GM18873 (cell line): Measurements from ENCODE around the gene MYO1D.

Experiments
- ATAC-seq: cut with Tn5 transposase; IDR thresholded peaks from one replicate; pipeline ENCODE4 v1.9.1; 2021; ENCODE audit warnings: mild to moderate bottlenecking, moderate library complexity, moderate number of reproducible peaks; ENCODE audit not compliant: unreplicated experiment, low FRiP score

MYO1D gene

GRCh38 chr17:32497431-32498205 is 379.3 kb downstream of the MYO1D start:
- no peak for ATAC-seq

- no peak for ATAC-seq
Observed at GRCh38 chr17:32496395-32497073, 380.4 kb downstream of the MYO1D start.

DNA sequence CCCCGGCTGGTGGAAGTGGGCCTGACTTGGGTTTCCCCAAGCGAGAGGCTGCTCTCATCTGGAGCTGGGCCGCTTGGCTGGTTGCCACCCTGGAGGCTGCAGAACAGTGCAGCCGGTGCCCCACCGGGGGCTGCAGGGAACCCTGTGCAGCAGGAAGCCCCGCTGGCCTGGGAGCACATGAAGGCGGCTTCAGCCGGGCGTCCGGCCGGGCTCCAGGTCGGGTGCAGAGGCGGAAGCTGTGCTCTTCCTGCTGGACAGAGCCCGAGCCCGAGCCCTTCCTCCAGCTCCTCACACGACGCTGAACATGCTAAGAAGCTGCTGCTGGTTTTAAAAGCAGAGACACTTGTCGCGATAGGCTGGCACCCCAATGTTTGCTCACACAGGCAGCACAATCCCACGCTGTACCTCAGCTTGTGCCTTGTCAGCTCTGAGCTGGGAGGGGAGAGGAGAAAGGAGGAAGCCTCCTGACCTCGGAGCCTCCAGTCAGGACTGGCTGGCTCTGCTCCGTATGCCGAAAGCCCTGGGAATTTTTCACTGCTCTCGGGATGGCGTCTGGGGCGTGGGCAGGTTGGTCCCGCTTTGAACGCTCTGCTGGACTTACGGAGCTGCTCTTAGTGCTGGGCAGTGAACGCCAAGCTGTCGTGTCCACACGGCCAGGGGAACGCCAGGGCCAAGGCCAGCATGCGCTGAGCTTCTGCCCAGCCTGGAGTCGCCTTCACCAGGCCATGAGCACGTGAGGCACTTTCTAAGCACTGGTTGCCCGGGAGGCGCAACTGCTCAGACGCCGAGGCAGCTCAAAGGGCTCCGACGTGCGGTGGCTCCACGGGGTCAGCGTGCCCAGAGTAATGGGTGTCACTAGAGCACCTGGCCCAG is 381.3 kb downstream of the MYO1D start:
- ATAC-seq, result no peak

GRCh38 chr17:32494621-32495358 is 382.1 kb downstream of the MYO1D start:
- no peak for ATAC-seq

DNA sequence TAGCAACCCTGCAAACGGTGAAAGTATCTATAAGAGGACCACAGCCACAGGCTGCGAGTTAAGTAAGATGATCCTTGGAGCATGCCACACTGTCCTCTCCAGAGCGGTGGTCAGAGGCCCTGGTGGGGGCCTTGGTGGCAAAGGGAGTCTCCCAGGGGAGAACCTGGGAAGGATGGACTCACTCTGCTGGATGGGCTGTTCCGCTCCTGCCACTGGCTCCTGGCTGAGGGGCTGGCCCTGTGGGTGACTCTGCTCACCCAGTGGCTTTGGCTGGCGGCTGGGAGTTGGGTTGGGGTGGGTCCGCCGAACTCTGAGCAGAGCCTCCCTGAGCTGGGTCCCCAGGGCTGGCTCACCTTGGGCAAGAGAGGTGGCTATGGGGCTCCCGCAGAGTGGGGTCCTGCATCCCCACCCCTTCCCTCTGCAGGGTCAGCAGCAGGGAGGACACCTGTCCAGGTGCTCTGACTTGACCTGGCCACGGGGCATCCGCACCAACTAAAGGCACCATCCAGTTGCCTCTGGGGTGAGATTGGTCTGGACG is 382.9 kb downstream of the MYO1D start:
- ATAC-seq, result no peak

GRCh38 chr17:32493571-32493970 is 383.4 kb downstream of the MYO1D start:
- ATAC-seq, result no peak

- no peak for ATAC-seq
Observed at GRCh38 chr17:32492648-32493289, 384.2 kb downstream of the MYO1D start.

- ATAC-seq, result no peak
Observed at GRCh38 chr17:32492264-32492589, 384.7 kb downstream of the MYO1D start.

GRCh38 chr17:32491371-32492263 is 385.3 kb downstream of the MYO1D start:
- no peak for ATAC-seq

DNA sequence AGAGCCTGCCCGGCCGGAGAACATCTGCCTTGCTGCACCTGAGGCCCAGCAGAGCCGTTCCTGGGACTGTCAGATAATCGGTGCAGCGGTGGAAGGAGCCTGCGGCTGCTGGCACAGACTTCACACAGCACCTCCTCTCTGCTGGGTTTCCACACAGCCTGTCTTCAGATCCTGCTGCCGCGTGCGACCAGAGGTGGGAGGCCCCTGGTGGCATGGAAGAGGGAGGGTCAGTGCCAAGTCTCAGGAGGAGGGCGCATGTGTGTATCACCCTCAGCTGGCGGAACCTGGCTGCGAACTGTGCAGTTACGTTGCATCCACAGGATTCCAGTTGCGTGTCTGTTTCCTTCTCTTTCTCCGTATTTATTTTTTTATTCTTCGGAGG is 386.8 kb downstream of the MYO1D start:
- no peak for ATAC-seq

DNA sequence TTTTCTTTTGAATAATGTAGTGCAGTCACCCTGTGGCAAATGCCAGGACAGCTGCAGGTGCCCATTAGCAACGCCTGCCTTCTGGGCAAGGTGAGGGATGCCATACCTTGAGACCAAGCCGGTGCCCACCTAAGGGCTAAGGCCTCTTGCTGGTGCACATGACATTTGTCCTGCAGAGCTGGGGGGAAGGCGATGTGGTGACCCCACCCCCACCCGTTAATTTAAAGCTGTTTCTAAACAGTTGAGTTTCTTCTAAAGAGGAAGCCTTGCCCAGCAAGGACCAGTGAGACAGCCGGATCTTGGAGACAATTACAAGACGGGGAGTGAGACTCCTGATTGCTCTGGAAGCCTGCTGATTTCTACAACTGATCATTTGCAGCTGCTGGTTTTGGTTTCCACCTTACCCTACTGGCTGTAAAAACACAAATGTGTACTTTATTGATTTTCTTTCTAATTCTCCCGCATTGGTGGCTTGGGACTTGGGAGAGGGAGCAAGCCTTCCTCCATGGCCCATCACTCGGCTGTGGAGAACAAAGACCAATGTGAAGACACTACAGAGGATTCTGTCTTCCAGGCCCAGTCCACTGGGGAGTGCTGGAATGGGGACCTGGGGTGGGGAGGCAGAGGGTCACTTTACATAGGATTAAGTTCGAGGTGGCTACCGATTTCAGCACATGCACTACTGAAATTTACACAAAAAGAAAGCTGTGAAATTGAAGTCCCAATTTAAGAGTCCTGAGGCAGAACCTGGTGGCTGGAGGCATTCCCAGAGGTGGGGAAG is 387.4 kb downstream of the MYO1D start:
- no peak for ATAC-seq

- ATAC-seq, result no peak
Observed at GRCh38 chr17:32488604-32489180, 388.2 kb downstream of the MYO1D start.

DNA sequence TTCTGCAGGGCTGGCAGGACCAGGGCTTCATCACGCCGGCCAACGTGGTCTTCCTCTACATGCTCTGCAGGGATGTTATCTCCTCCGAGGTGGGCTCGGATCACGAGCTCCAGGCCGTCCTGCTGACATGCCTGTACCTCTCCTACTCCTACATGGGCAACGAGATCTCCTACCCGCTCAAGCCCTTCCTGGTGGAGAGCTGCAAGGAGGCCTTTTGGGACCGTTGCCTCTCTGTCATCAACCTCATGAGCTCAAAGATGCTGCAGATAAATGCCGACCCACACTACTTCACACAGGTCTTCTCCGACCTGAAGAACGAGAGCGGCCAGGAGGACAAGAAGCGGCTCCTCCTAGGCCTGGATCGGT is 388.8 kb downstream of the MYO1D start:
- no peak for ATAC-seq

GRCh38 chr17:32487473-32488176 is 389.3 kb downstream of the MYO1D start:
- no peak for ATAC-seq

DNA sequence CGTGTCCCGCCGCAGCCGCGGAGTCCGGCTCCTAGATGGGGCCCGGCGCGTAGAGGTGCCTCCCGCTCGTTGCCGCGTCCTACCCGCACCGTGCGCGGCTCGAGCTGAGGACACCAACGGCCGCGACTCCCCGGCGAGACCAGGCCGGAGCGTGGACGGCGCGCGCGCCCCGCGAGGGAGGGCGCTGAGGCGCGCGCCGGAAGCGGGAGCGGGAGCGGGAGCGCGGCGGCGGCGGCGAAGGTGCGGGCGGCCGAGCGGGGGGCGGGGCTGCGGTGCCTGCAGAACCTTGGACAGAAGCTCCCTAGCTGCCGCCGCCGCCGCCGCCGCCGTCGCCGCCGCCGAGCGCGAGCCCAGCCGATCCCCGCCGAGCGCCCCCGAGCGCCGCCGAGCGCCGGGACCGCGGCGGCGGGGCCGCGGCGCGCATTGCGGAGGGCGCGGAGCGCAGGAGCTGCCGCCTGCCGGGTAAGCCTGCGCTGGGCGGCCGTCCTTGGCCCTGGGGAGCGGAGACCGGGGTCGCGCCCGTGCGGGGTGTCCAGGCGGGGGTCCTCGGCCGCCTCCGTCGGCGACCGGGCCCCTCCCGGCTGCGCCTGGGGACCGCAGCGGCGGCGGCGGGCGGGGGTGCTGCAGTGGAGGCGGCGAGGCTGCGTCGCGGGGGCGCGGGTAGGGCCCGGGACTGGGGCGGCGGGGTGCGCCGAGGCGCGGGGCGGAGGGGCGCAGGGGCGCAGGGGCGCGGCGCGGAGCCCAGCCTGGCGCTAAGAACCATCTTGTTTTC is 390.0 kb downstream of the MYO1D start, which contains the start of gene CDK5R1:
TSS of gene CDK5R1 (plus strand) at position 293 of the 772 bp plus-strand sequence. CDS start 628 bp downstream, outside the sequence.
- ATAC-seq, result no peak

DNA sequence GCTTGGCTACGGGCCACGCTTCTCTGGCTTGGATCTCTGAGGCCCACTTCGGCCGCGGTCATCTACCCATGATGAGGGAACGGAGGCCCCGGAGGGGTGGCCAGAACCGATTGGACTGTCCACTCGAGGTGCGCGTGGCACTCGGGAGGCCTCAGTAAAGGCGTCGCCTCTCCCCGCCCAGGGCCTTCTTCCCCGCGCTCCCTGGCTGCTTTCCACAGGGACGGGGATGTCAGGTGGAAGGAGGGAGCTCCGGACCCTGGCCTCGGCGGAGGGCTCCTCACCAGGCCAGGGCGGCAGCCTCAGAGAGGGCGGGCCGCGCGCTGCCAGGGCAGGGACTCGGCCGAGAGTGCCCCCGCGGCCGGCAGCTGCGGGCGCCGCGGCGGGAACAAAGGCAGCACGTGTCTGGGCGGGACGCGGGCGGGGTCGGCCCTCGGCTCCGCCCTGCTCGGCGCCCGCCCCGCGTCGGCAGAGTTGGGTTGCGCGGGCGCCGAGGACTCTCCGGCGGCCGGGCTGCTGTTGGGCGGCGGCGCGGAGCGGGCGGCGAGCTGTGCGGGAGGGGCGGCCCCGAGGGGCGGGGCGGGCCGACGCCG is 390.7 kb downstream of the MYO1D start:
- no peak for ATAC-seq
